Neural progenitor cell (in vitro differentiated cells): ENCODE data around the gene TNS3. TPM values are rescaled to one million over a fixed set of nuclear protein-coding genes. Genes with fewer than 3 reads are reported as not detected.

Source experiments
- DNase-seq: peaks from one replicate; pipeline ENCODE4 v3.0.0-alpha.2; 2016; ENCODE audit warnings: low spot score
- H2AFZ ChIP-seq: fragments of 200-600 bp; sonication (generic); replicated peaks from 2 replicates; pipeline ENCODE4 v1.6.1; 2016; ENCODE audit warnings: antibody characterized with exemption
- H3F3A ChIP-seq: fragments of 200-600 bp; sonication (generic); 2 replicates; pipeline ENCODE4 v1.6.1; 2016; ENCODE audit warnings: antibody characterized with exemption, low read depth
- H3K27ac ChIP-seq: fragments of 200-600 bp; sonication (generic); 2 replicates; pipeline ENCODE4 v1.5.1; 2016; ENCODE audit warnings: mild to moderate bottlenecking
- H3K27me3 ChIP-seq: fragments of 200-600 bp; sonication (generic); 2 replicates; pipeline ENCODE4 v1.6.1; 2016; ENCODE audit warnings: mild to moderate bottlenecking, moderate library complexity
- H3K36me3 ChIP-seq: fragments of 200-600 bp; sonication (generic); 2 replicates; pipeline ENCODE4 v1.5.1; 2016
- H3K4me1 ChIP-seq: fragments of 200-600 bp; sonication (generic); 2 replicates; pipeline ENCODE4 v1.6.1; 2016; ENCODE audit warnings: mixed run types
- H3K4me2 ChIP-seq: fragments of 200-600 bp; sonication (generic); 2 replicates; pipeline ENCODE4 v1.6.1; 2016
- H3K4me3 ChIP-seq: fragments of 200-600 bp; sonication (generic); 2 replicates; pipeline ENCODE4 v1.5.1; 2016
- H3K79me2 ChIP-seq: fragments of 200-600 bp; sonication (generic); 2 replicates; pipeline ENCODE4 v1.6.1; 2016; ENCODE audit warnings: low read depth
- H3K9ac ChIP-seq: fragments of 200-600 bp; sonication (generic); 2 replicates; pipeline ENCODE4 v1.6.1; 2016
- H3K9me3 ChIP-seq: fragments of 200-600 bp; sonication (generic); 2 replicates; pipeline ENCODE4 v1.5.1; 2016; ENCODE audit warnings: low read depth
- H4K20me1 ChIP-seq: fragments of 200-600 bp; sonication (generic); 2 replicates; pipeline ENCODE4 v1.6.1; 2016; ENCODE audit warnings: low read depth
- H3K27ac Mint-ChIP-seq: 3 replicates; pipeline ENCODE4 v1.8.0; 2021; ENCODE audit warnings: mixed read lengths
- H3K27me3 Mint-ChIP-seq: 2 replicates; pipeline ENCODE4 v1.8.0; 2022; ENCODE audit warnings: low read depth, mild to moderate bottlenecking, inconsistent platforms, moderate library complexity, mixed read lengths; ENCODE audit not compliant: insufficient read depth
- H3K36me3 Mint-ChIP-seq: 3 replicates; pipeline ENCODE4 v1.8.0; 2021; ENCODE audit warnings: mixed read lengths
- H3K4me1 Mint-ChIP-seq: 3 replicates; pipeline ENCODE4 v1.8.0; 2021; ENCODE audit warnings: mixed read lengths
- H3K4me3 Mint-ChIP-seq: 3 replicates; pipeline ENCODE4 v1.8.0; 2021; ENCODE audit warnings: mild to moderate bottlenecking, moderate library complexity, mixed read lengths
- H3K9me3 Mint-ChIP-seq: 3 replicates; pipeline ENCODE4 v1.8.0; 2020; ENCODE audit warnings: mixed read lengths
- CTCF ChIP-seq: fragments of 200-600 bp; sonication (generic); IDR thresholded peaks from 2 replicates; pipeline ENCODE4 v1.5.1; 2017; ENCODE audit warnings: antibody characterized with exemption, mild to moderate bottlenecking
- EZH2 ChIP-seq: fragments of 200-600 bp; sonication (generic); IDR thresholded peaks from 2 replicates; pipeline ENCODE4 v1.6.1; 2017; ENCODE audit warnings: antibody characterized with exemption, mild to moderate bottlenecking, moderate library complexity
- EZH2phosphoT487 ChIP-seq: fragments of 200-600 bp; sonication (generic); IDR thresholded peaks from 2 replicates; pipeline ENCODE4 v1.6.1; 2017; ENCODE audit warnings: antibody characterized with exemption
- total RNA-seq: library from RNA; depleted of rRNA; stranded (reverse); fragments of >200 nt; gene quantifications from 2 replicates; pipeline ENCODE4 v1.2.3, GENCODE V29; 2015; ENCODE audit warnings: low replicate concordance

Gene TNS3
- total RNA-seq, 1 donor from 2014 or later = 15.0 TPM

DNA sequence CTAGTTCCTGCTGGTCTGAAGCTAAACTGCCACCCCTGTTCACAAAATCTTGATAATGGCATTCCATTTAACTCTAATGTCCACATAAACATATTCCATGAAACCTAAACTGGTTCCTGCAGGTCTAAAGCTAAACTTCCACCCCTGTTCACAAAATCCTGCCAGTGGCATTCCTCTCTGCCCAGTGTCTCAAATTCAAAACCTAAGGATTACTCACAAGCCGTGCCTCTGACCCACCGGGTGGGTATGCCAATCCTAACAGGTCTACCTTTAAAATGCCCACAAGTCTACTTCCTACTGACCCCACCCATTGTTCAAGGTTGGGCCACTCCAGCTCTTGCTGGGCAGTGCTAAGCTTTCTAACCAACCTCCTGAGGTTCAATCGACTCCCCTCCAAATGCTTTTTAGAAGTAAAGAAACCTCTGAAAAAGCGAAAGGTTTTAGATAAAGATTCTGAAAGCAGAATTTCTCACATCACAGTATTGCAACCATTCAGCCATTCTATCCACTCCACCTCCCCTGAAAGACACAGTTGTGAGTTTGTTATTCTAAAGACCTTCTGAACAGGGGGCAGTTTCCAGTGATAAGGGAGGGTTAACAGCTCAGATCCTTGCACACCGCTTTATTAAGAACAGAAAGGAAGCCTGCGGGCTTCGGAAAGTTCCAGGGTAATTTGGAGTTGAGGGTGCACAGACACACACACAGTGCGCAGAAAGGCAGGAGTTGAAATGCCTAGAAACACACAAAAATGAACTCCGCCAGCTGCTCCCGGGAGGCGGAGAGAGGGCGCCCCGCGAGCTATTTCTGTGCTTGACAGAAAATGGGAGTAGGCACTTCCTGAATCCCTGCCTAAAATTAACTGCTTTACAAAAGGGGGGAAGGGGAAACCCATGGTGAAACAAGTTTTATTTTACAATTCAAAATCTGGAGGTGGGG lies 87.7 kb downstream of the TNS3 start:
- Histone ChIP-seq H2AFZ (no peak overlapping the region), H3K79me2 (peaks cover 5% of the 10 kb centered on the region), H3K27ac (no peak overlapping the region), H3K4me3 (no peak overlapping the region), H3F3A (peaks cover 12% of the 10 kb centered on the region), H3K27me3 (no peaks in the 10 kb centered on the region), H3K9me3 (no peaks in the 10 kb centered on the region), H3K4me2 (peak overlapping the region; percentile 7), H3K4me1 (peaks cover 63% of the 10 kb centered on the region), H3K9ac (no peak overlapping the region), H4K20me1 (peaks cover 17% of the 10 kb centered on the region), H3K36me3 (no peaks in the 10 kb centered on the region)
- Mint-ChIP-seq H3K4me3 (peak overlapping the region; percentile 35), H3K36me3 (peaks cover 5% of the 10 kb centered on the region), H3K4me1 (peaks cover 87% of the 10 kb centered on the region), H3K27me3 (peaks cover 7% of the 10 kb centered on the region), H3K9me3 (peaks cover 3% of the 10 kb centered on the region), H3K27ac (peak overlapping the region; percentile 78)
- no peak for DNase-seq
- TF ChIP-seq EZH2 (no peak), CTCF (no peak), EZH2phosphoT487 (no peak)

- DNase-seq = no peak
- Histone ChIP-seq H3K4me1 (peaks cover 65% of the 10 kb centered on the region), H3K4me3 (no peak overlapping the region), H3K4me2 (peak overlapping the region; percentile 14), H3K9me3 (no peaks in the 10 kb centered on the region), H3K79me2 (peaks cover 2% of the 10 kb centered on the region), H3K27me3 (no peaks in the 10 kb centered on the region), H3K27ac (no peak overlapping the region), H3F3A (peaks cover 26% of the 10 kb centered on the region), H3K36me3 (no peaks in the 10 kb centered on the region), H2AFZ (no peak overlapping the region), H3K9ac (no peak overlapping the region), H4K20me1 (peaks cover 24% of the 10 kb centered on the region)
- Mint-ChIP-seq H3K4me1 (peaks cover 84% of the 10 kb centered on the region), H3K9me3 (peaks cover 3% of the 10 kb centered on the region), H3K4me3 (no peak overlapping the region), H3K36me3 (peaks cover 5% of the 10 kb centered on the region), H3K27me3 (peaks cover 7% of the 10 kb centered on the region), H3K27ac (peak overlapping the region; percentile 44)
- TF ChIP-seq EZH2 (no peak), EZH2phosphoT487 (no peak), CTCF (no peak)
These were observed 89.1 kb downstream of the TNS3 start for GRCh38 chr7:47492716-47493325.

GRCh38 chr7:47490501-47491265 lies 91.2 kb downstream of the TNS3 start:
- H3K27me3 ChIP-seq = no peaks in the 10 kb centered on the region
- peaks cover 5% of the 10 kb centered on the region for H3K36me3 Mint-ChIP-seq
- no peak overlapping the region for H3K4me3 ChIP-seq
- H3K4me1 ChIP-seq = peaks cover 60% of the 10 kb centered on the region
- peaks cover 3% of the 10 kb centered on the region for H3K9me3 Mint-ChIP-seq
- no peak overlapping the region for H3K4me2 ChIP-seq
- no peak overlapping the region for H3K4me3 Mint-ChIP-seq
- TF ChIP-seq EZH2phosphoT487 = no peak
- no peak for TF ChIP-seq CTCF
- no peak for TF ChIP-seq EZH2
- no peak for DNase-seq
- H2AFZ ChIP-seq = no peak overlapping the region
- peaks cover 12% of the 10 kb centered on the region for H3K79me2 ChIP-seq
- peaks cover 9% of the 10 kb centered on the region for H3K27me3 Mint-ChIP-seq
- H3K36me3 ChIP-seq = no peaks in the 10 kb centered on the region
- H3K27ac Mint-ChIP-seq = peak overlapping the region; percentile 10
- H3K9me3 ChIP-seq = no peaks in the 10 kb centered on the region
- no peak overlapping the region for H3K9ac ChIP-seq
- H4K20me1 ChIP-seq = peaks cover 17% of the 10 kb centered on the region
- peaks cover 74% of the 10 kb centered on the region for H3K4me1 Mint-ChIP-seq
- peaks cover 31% of the 10 kb centered on the region for H3F3A ChIP-seq
- no peak overlapping the region for H3K27ac ChIP-seq
